ENCODE results near the gene AMTN. TPM values are rescaled to one million over a fixed set of nuclear protein-coding genes. Genes with fewer than 3 reads are reported as not detected.
A peak's percentile ranks its signal among the peaks of the same experiment; 100 is the strongest.

AMTN gene
- total RNA-seq, 1 donor from 2014 or later: not detected

DNA sequence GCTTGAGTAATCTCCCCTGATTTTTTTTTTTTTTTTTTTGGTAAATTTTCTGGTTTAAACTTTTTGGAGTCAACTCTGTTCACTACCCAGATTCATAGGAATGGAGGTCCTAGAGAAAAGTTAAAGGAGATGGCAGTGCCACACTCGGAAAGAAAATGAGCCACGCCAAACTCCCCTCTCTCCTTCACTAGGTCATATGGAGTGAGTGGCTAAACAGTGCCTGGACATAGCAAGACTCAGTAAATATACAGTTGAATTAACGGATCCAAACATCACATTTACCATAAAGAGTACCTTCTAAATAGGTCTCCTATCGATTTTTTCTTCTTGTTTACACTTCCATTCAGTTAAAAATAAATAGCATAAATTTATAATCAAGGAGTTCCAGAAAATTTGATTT is 13.6 kb upstream of the AMTN start:
- Histone ChIP-seq H3K27me3 (ENCODE audit: insufficient read depth, low read length) (no peaks in the 10 kb centered on the region), H3K4me2 (ENCODE audit: low read length) (no peak overlapping the region), H2AFZ (ENCODE audit: low read depth, low read length) (no peak overlapping the region), H3K9me3 (ENCODE audit: insufficient read depth, low read depth, low read length) (no peaks in the 10 kb centered on the region), H3K4me3 (ENCODE audit: insufficient read depth, low read depth, low read length) (no peak overlapping the region), H3K4me1 (ENCODE audit: insufficient read depth, low read length) (no peaks in the 10 kb centered on the region), H3K9ac (ENCODE audit: low read length) (no peak overlapping the region), H4K20me1 (ENCODE audit: insufficient read depth, low read length) (no peaks in the 10 kb centered on the region), H3K79me2 (ENCODE audit: insufficient read depth, low read length) (no peaks in the 10 kb centered on the region), H3K36me3 (ENCODE audit: insufficient read depth, low read length) (no peaks in the 10 kb centered on the region), H3K27ac (ENCODE audit: low read depth, low read length) (no peak overlapping the region)
- TF ChIP-seq, protein P1, sequence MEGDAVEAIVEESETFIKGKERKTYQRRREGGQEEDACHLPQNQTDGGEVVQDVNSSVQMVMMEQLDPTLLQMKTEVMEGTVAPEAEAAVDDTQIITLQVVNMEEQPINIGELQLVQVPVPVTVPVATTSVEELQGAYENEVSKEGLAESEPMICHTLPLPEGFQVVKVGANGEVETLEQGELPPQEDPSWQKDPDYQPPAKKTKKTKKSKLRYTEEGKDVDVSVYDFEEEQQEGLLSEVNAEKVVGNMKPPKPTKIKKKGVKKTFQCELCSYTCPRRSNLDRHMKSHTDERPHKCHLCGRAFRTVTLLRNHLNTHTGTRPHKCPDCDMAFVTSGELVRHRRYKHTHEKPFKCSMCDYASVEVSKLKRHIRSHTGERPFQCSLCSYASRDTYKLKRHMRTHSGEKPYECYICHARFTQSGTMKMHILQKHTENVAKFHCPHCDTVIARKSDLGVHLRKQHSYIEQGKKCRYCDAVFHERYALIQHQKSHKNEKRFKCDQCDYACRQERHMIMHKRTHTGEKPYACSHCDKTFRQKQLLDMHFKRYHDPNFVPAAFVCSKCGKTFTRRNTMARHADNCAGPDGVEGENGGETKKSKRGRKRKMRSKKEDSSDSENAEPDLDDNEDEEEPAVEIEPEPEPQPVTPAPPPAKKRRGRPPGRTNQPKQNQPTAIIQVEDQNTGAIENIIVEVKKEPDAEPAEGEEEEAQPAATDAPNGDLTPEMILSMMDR (IDR thresholded peaks at IDR 0.05; ENCODE audit: insufficient read depth, low read depth, low read length): no peak
- TF ChIP-seq EZH2 (IDR thresholded peaks at IDR 0.05; ENCODE audit: insufficient read depth, low read length): no peak
- H3K36me3 Mint-ChIP-seq (ENCODE audit: low read depth, unreplicated experiment): no peaks in the 10 kb centered on the region
- no peak overlapping the region for H3K27ac Mint-ChIP-seq (ENCODE audit: unreplicated experiment)
- no peak overlapping the region for H3K4me3 Mint-ChIP-seq (ENCODE audit: unreplicated experiment)
- no peaks in the 10 kb centered on the region for H3K27me3 Mint-ChIP-seq (ENCODE audit: low read depth, unreplicated experiment)
- FAIRE-seq: no peak
- H3K4me1 Mint-ChIP-seq (ENCODE audit: low read depth, unreplicated experiment): no peaks in the 10 kb centered on the region
- no peaks in the 10 kb centered on the region for H3K9me3 Mint-ChIP-seq (ENCODE audit: unreplicated experiment)
- DNase-seq (ENCODE audit: low read depth): no peak

DNA sequence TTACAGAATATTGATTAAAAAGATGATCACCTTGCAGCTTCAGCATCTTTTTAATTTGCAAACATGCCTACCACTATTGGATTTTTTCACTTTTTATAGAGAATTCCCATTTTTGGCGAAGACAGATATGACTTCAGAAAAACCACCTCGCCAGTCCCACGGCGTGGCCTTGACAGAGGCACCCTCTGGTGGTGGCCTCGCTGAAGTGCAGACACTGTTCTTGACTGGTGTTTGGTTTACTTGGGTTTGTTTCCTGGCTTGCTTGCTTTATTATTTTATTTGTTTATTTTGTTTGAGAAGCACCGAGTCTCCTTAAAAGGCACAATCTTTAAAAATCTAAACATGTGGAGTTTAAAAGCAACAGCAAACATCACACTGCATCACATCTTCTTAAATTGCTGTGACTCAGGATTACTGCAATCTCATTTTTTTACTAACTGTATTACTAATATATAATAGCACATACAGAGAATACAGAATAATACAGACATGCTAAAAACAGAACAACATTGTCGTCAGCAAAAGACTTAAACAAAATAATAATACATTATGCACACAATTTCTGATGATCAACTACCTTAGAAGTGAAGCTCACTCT is 13.1 kb upstream of the AMTN start:
- Mint-ChIP-seq H3K9me3 (ENCODE audit: unreplicated experiment) (no peaks in the 10 kb centered on the region), H3K4me3 (ENCODE audit: unreplicated experiment) (no peak overlapping the region), H3K27me3 (ENCODE audit: low read depth, unreplicated experiment) (no peaks in the 10 kb centered on the region), H3K36me3 (ENCODE audit: low read depth, unreplicated experiment) (no peaks in the 10 kb centered on the region), H3K4me1 (ENCODE audit: low read depth, unreplicated experiment) (no peaks in the 10 kb centered on the region), H3K27ac (ENCODE audit: unreplicated experiment) (no peak overlapping the region)
- Histone ChIP-seq H3K79me2 (ENCODE audit: insufficient read depth, low read length) (no peaks in the 10 kb centered on the region), H4K20me1 (ENCODE audit: insufficient read depth, low read length) (no peaks in the 10 kb centered on the region), H3K9ac (ENCODE audit: low read length) (no peak overlapping the region), H3K4me1 (ENCODE audit: insufficient read depth, low read length) (no peaks in the 10 kb centered on the region), H3K27me3 (ENCODE audit: insufficient read depth, low read length) (no peaks in the 10 kb centered on the region), H3K36me3 (ENCODE audit: insufficient read depth, low read length) (no peaks in the 10 kb centered on the region), H3K4me3 (ENCODE audit: insufficient read depth, low read depth, low read length) (no peak overlapping the region), H2AFZ (ENCODE audit: low read depth, low read length) (no peak overlapping the region), H3K27ac (ENCODE audit: low read depth, low read length) (no peak overlapping the region), H3K4me2 (ENCODE audit: low read length) (no peak overlapping the region), H3K9me3 (ENCODE audit: insufficient read depth, low read depth, low read length) (no peaks in the 10 kb centered on the region)
- peak; percentile 56 for FAIRE-seq
- DNase-seq (ENCODE audit: low read depth): no peak
- TF ChIP-seq EZH2 (IDR thresholded peaks at IDR 0.05; ENCODE audit: insufficient read depth, low read length): no peak
- TF ChIP-seq, protein P1 (IDR thresholded peaks at IDR 0.05; ENCODE audit: insufficient read depth, low read depth, low read length): peak; percentile 93

DNA sequence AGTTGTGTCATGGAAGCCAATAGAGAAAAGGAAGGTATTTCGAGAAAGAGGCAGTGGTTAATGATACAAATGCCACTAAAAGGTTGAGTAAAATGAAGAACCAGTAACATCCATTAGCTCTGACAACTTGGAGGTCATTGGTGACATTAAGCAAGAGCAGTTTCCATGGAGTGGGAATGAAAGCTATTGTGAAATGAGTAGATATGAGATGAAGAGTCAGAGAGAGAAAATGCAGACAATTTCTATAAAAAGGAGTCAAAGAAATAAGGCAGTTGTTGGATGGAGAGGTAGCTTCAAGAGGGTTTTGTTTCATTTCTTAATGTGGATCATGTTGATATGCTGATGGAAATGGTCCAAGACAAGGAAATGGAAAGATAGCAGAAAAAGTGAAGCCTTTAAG is 9.6 kb upstream of the AMTN start:
- no peaks in the 10 kb centered on the region for H3K4me1 ChIP-seq (ENCODE audit: insufficient read depth, low read length)
- no peak overlapping the region for H3K9ac ChIP-seq (ENCODE audit: low read length)
- Mint-ChIP-seq H3K4me3 (ENCODE audit: unreplicated experiment) (no peak overlapping the region), H3K9me3 (ENCODE audit: unreplicated experiment) (no peaks in the 10 kb centered on the region), H3K27me3 (ENCODE audit: low read depth, unreplicated experiment) (no peaks in the 10 kb centered on the region), H3K36me3 (ENCODE audit: low read depth, unreplicated experiment) (no peaks in the 10 kb centered on the region), H3K27ac (ENCODE audit: unreplicated experiment) (no peak overlapping the region), H3K4me1 (ENCODE audit: low read depth, unreplicated experiment) (peaks cover 3% of the 10 kb centered on the region)
- FAIRE-seq (no peak), DNase-seq (ENCODE audit: low read depth) (no peak)
- no peak overlapping the region for H3K27ac ChIP-seq (ENCODE audit: low read depth, low read length)
- no peaks in the 10 kb centered on the region for H3K79me2 ChIP-seq (ENCODE audit: insufficient read depth, low read length)
- no peaks in the 10 kb centered on the region for H4K20me1 ChIP-seq (ENCODE audit: insufficient read depth, low read length)
- no peak overlapping the region for H2AFZ ChIP-seq (ENCODE audit: low read depth, low read length)
- no peaks in the 10 kb centered on the region for H3K36me3 ChIP-seq (ENCODE audit: insufficient read depth, low read length)
- H3K4me2 ChIP-seq (ENCODE audit: low read length): no peak overlapping the region
- no peaks in the 10 kb centered on the region for H3K27me3 ChIP-seq (ENCODE audit: insufficient read depth, low read length)
- no peaks in the 10 kb centered on the region for H3K9me3 ChIP-seq (ENCODE audit: insufficient read depth, low read depth, low read length)
- H3K4me3 ChIP-seq (ENCODE audit: insufficient read depth, low read depth, low read length): no peak overlapping the region
- TF ChIP-seq, protein P1 (IDR thresholded peaks at IDR 0.05; ENCODE audit: insufficient read depth, low read depth, low read length): no peak
- TF ChIP-seq EZH2 (IDR thresholded peaks at IDR 0.05; ENCODE audit: insufficient read depth, low read length): no peak
